AG10803 (cell line): Measurements from ENCODE around the gene ME3.

Experiments
- DNase-seq: peaks from one replicate; pipeline ENCODE4 v3.0.0; 2010; ENCODE audit warnings: low read depth
- H3K4me3 ChIP-seq: 2 replicates; pipeline ENCODE4 v1.5.1; 2011; ENCODE audit warnings: mild to moderate bottlenecking, low read length, control low read depth
- TF ChIP-seq, protein P1 (sequence below): conservative IDR thresholded peaks from 2 replicates; pipeline ENCODE4 v1.5.1; 2011; ENCODE audit warnings: mild to moderate bottlenecking, low read length, control low read depth, inconsistent platforms

ME3 gene

DNA sequence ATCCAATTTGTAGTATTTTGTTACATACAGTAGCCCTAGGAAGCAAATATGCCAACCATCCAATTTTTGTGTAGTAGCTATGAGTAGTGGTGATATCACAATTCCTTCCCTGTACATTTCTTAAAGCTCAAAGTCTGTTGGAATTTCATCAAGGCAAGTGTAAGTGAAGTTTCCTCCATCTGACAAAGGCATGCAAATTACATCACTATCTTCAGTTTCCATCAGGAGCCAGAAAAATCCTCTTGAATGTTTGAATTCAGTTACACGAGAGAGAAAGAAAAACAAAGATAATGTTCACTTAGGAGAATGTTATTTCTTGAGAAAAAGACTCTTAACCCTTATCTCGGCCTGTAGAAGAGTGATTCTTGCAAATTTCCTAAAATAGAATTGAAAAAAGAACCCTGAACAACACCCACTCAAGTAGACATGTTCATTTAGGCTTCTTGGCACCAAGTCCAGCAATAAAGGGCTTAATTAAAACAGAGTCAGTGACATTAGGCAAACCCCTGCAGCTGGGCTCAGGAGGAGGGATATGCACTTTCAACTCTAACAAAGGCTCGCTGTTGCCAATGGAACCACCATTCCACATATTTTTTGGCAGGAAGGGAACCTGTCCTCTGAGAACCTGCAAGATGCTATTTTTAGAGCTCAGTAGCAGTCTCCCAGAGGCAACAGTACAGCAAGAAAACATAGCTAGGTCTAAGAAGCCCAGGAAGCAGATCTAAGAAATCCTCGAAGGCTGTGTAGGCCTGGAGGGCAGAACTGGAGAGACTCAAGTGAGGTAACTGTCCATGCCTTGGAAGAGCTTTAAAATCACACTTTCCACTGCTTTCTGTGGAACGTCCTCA lies 153.1 kb downstream of the ME3 start:
- DNase-seq: peak; percentile 88
- TF ChIP-seq, protein P1, sequence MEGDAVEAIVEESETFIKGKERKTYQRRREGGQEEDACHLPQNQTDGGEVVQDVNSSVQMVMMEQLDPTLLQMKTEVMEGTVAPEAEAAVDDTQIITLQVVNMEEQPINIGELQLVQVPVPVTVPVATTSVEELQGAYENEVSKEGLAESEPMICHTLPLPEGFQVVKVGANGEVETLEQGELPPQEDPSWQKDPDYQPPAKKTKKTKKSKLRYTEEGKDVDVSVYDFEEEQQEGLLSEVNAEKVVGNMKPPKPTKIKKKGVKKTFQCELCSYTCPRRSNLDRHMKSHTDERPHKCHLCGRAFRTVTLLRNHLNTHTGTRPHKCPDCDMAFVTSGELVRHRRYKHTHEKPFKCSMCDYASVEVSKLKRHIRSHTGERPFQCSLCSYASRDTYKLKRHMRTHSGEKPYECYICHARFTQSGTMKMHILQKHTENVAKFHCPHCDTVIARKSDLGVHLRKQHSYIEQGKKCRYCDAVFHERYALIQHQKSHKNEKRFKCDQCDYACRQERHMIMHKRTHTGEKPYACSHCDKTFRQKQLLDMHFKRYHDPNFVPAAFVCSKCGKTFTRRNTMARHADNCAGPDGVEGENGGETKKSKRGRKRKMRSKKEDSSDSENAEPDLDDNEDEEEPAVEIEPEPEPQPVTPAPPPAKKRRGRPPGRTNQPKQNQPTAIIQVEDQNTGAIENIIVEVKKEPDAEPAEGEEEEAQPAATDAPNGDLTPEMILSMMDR: no peak
- no peak overlapping the region for H3K4me3 ChIP-seq

DNA sequence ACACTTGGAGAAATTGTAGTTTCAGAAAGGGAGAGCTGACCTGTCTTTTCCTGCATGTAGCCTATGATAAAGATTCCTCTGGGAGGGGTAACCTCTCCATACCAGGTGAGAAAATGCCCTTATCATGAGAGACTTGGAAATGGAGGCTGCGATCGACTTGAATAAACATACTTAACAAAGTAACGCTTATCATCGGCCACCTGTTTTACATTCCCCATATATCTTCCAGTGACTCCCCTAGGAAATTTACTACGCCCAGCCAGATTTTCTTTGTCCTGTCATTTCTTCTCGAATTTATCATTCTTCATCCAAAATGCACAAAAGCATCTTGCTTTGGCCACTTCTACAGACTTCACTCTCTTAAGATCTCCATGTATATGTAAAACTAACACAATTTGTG lies 154.2 kb downstream of the ME3 start:
- TF ChIP-seq, protein P1: no peak
- no peak for DNase-seq

DNA sequence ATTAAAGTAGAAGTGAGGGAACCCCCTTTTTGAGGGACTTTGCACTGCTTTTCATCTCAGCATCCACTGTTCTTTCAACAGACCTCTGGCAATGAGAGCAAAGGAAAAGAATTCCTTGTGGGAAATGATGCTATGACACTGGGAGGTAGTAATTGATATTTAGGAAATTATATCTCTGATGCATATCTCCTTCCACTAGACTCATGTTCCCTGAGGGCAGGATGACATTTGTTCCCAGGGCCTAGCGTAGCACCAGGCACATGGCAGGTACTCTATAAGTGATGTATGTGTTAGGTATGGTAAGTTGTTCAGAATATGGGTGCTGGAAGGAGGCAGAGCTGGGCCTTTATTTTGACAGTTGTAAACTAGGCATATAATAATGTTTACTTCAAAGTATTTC lies 154.9 kb downstream of the ME3 start:
- DNase-seq: no peak
- TF ChIP-seq, protein P1: no peak
- H3K4me3 ChIP-seq: no peak overlapping the region

More for the DNA sequence above, 154.2 kb downstream of the ME3 start:
- no peak overlapping the region for H3K4me3 ChIP-seq

DNA sequence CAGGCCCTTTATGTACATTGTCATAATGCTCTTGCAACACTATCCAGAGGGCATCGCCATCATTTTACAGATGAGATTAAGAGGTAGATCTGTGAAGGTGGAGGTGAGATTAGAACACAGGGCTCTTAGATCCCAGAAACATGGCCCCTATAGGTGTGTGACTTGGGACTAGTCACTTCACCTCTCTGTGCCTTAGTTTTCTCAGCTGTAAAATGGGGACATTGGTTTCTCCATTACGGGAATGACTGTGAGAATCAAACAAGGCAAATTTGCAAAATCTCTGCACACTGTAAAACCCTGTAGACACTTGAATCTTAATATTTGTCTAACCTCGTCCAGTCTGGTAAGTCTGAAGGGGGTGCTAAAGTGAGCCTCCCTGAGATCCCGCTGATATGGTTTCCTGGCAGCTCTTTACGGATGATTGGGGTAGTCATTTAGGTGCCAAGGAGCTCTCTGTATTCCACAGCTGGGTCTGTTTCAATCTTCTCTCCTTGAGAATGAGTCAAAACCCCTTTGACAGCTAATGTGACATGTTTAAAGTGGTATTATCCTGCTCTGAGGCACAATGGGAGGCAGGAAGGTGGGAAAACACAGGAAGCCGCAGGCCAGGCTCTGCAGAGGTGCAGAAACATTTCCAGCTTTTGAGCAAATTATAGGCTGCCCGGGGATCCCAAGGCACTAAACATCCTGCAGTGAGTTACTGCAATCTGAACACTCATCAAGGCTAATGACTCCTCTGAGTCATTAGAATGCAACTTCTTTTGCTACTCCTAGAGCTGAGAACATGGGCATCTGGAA lies 156.9 kb downstream of the ME3 start:
- TF ChIP-seq, protein P1: no peak
- DNase-seq: peak; percentile 86
- no peak overlapping the region for H3K4me3 ChIP-seq

DNA sequence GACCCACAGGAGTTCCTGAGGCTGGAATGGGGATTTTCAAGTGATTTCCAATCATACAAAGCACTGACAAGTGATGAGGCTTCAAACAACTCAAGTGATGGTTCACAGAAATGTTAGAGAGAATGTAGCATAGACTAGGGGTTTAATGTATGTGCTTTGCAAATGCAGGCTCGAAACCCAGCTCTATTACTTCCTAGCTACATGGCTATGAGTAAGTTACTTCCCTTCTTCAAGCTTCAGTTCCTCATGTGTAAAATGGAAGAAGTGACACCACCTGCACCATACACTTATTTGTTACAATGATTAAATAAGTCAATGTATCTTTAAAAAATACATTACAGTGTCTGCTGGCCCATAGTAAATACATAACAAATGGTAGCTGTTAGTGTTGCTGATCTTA lies 158.0 kb downstream of the ME3 start:
- H3K4me3 ChIP-seq: no peak overlapping the region
- no peak for DNase-seq
- TF ChIP-seq, protein P1: no peak

DNA sequence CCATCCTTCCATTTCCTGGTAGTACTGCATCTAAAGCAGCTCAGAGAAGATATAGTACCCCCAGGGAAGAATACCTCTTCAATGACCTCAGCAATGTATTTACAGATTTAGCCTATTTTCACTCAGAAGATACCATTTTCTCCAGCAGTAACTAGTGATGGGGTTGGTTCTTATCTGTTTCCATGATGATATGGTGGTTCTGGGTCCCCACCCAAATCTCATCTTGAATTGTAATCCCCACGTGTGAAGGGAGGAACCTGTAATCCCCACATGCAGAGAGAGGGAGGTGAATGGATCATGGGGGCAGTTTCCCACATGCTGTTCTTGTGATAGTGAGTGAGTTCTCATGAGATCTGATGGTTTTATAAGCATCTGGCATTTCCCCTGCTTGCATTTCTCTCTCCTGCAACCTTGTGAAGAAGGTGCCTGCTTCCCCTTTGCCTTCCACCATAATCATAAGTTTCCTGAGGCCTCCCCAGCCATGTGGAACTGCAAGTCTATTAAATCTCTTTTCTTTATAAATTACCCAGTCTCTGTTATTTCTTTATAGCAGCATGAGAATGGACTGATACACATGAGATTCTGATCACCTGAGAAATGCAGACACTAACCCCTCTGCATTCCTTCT lies 158.6 kb downstream of the ME3 start:
- no peak overlapping the region for H3K4me3 ChIP-seq
- TF ChIP-seq, protein P1: no peak
- no peak for DNase-seq
